Psoas muscle (tissue), 8 donors: ENCODE measurements around the gene ISG20L2. TPM values are rescaled to one million over a fixed set of nuclear protein-coding genes. Genes with fewer than 3 reads are reported as not detected.
A peak's percentile ranks its signal among the peaks of the same experiment; 100 is the strongest.
"Not testable (repeated sequence)": the region's sequence is repeated elsewhere in the genome, so short reads cannot be mapped to it uniquely, and the experiment has no call there.

Experiments used
- ATAC-seq, 4 donors: fragments of 200-7000 bp; cut with Tn5 transposase; one replicate each; pipeline ENCODE4 v1.9.1; 2020; ENCODE audit warnings: moderate library complexity in 3 of 4, mild to moderate bottlenecking in 2 of 4
- DNase-seq, 2 donors: peaks; one replicate each; pipeline ENCODE4 v3.0.0-alpha.2; 2020
- H3K27ac ChIP-seq: fragments of 200-600 bp; one replicate; pipeline ENCODE4 v1.8.0; 2022
- H3K27me3 ChIP-seq, 3 donors: fragments of 200-600 bp in 1 of 3; one replicate each; pipeline versions ENCODE4 v1.6.1 to v1.8.0; 2013 to 2022; ENCODE audit warnings: low read length in 2 of 3, mild to moderate bottlenecking in 2 of 3, moderate library complexity in 1 of 3; ENCODE audit not compliant: insufficient read depth in 3 of 3
- H3K36me3 ChIP-seq, 2 donors: fragments of 200-600 bp in 1 of 2; one replicate each; pipeline versions ENCODE4 v1.6.1 to v1.8.0; 2013 to 2022; ENCODE audit warnings: low read depth in 1 of 2, mild to moderate bottlenecking in 1 of 2, moderate library complexity in 1 of 2; ENCODE audit not compliant: insufficient read depth in 1 of 2
- H3K4me1 ChIP-seq: fragments of 200-600 bp; one replicate; pipeline ENCODE4 v1.8.0; 2022
- H3K4me3 ChIP-seq: fragments of 200-600 bp; one replicate; pipeline ENCODE4 v1.8.0; 2022; ENCODE audit warnings: mild to moderate bottlenecking
- H3K9me3 ChIP-seq: fragments of 200-600 bp; one replicate; pipeline ENCODE4 v1.8.0; 2022
- WGBS, 3 donors: extraction: QIAGEN DNeasy Blood & Tissue Kit; methylation state at CpG; one replicate each; pipeline versions ENCODE4 v1.1.6 to v1.1.7; 2013; 5-methylcytosine and 5-hydroxymethylcytosine counted together
- intact Hi-C, 2 donors: fragments of 100-400 bp; cut with DNase I; formaldehyde crosslinking; loops; one replicate each; pipeline versions ENCODE4 v1.11.0 to v1.14.2; 2022
- polyA plus RNA-seq, 3 donors: library from polyadenylated mRNA; stranded (reverse); fragments of 200-250 nt; gene quantifications; one replicate each; pipeline ENCODE4 v1.2.3, GENCODE V29; 2013
- total RNA-seq, 4 donors: library from RNA; stranded (reverse); fragmentation: NEBNext Ultra II Directional in 2 of 4; extraction: Animal tissue kit (Norgen Biotek cat#: 25700) in 2 of 4; gene quantifications; one replicate each; pipeline versions ENCODE4 v1.2.1 to v1.2.4, GENCODE V29; 2021 to 2023
- TF ChIP-seq, protein P1 (sequence below): fragments of 200-600 bp; IDR thresholded peaks from one replicate; pipeline ENCODE4 v1.8.0; 2022; ENCODE audit warnings: antibody characterized with exemption
- donor health status: healthy with polysubstance abuse.
- donor health status: DM: no; HTN: no; CAD: no; lungs with moderate emphysema.
- donor health status: Bipolar disorder and iron deficiency.
- donor health status: healthy.
- donor health status: DM: yes; HTN: yes; CAD: no.
- donor health status: DM: no; HTN: no; CAD: no.
- donor health status: DM: no; HTN: no; CAD: no.
- donor health status: DM: yes; HTN: yes; CAD: no.

The ISG20L2 gene
- total and polyA plus RNA-seq, 7 donors: 7.4 to 20.4 (median 18.2) TPM

DNA sequence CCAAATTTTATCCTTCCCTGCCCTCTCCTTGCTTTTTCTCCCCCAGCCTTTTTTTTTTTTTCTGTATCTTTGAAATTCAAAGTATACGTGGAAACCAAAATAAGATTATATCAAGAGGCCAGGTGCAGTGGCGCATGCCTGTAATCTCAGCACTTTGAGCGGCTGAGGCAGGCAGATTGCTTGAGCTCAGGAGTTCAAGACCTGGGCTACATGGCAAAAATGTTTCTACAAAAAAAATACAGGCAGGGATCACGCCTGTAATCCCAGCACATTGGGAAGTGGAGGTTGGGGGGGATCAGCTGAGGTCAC, 32.2 kb upstream of the ISG20L2 start:
- peaks cover 13% of the 10 kb centered on the region for H3K4me1 ChIP-seq
- WGBS, 3 donors: 56 to 70% (median 61%) methylated on average over 4 of the region's 4 CpGs
- ATAC-seq (peak in 1 of 4 donors; percentile 11), DNase-seq (no peak)
- H3K27me3 ChIP-seq: no peaks in the 10 kb centered on the region
- no peak overlapping the region for H3K4me3 ChIP-seq
- no peaks in the 10 kb centered on the region for H3K9me3 ChIP-seq
- intact Hi-C loops: no loop called here
- TF ChIP-seq, protein P1, sequence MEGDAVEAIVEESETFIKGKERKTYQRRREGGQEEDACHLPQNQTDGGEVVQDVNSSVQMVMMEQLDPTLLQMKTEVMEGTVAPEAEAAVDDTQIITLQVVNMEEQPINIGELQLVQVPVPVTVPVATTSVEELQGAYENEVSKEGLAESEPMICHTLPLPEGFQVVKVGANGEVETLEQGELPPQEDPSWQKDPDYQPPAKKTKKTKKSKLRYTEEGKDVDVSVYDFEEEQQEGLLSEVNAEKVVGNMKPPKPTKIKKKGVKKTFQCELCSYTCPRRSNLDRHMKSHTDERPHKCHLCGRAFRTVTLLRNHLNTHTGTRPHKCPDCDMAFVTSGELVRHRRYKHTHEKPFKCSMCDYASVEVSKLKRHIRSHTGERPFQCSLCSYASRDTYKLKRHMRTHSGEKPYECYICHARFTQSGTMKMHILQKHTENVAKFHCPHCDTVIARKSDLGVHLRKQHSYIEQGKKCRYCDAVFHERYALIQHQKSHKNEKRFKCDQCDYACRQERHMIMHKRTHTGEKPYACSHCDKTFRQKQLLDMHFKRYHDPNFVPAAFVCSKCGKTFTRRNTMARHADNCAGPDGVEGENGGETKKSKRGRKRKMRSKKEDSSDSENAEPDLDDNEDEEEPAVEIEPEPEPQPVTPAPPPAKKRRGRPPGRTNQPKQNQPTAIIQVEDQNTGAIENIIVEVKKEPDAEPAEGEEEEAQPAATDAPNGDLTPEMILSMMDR: no peak
- H3K36me3 ChIP-seq: no peaks in the 10 kb centered on the region
- peak overlapping the region; percentile 53 for H3K27ac ChIP-seq

DNA sequence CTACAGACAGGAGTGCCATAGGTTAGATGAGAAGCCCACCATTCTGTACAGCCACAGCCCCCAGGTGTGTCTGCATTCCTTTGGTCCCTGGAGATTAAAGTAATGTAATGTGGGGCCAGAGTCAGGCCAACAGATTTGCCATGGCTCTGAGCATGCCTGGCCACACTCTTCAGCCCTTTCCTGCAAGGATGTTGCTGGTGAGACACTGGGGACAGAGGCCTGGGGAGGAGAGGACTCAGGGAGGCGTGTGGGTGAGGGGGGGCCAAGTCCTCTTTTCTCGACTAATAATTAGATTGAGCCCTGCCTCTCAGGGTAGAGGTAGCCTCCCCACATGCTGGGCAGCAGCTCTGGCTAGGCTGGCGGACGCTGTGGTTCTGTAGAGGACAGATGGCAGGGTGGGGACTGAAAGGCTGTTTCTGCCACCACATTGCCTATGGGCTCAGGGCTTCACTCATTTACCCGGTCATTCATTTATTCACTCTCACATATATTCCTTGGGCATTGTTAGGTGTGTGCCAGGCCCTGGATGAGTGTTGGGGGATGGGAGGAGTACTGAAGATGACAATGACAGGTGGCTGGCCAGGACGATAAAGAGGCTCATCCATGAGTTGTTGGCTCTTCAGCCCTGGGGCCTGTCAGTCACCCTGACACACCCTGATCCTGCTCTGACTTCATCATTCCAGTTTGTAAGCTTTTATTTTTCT, 31.7 kb upstream of the ISG20L2 start:
- ATAC-seq (peak; percentile 82 to 92 (median 86)), DNase-seq (no peak)
- TF ChIP-seq, protein P1: no peak
- Histone ChIP-seq H3K4me3 (no peak overlapping the region), H3K27ac (peak overlapping the region; percentile 53), H3K4me1 (peaks cover 16% of the 10 kb centered on the region), H3K27me3 (no peaks in the 10 kb centered on the region), H3K36me3 (no peaks in the 10 kb centered on the region), H3K9me3 (no peaks in the 10 kb centered on the region)
- intact Hi-C loops: no loop called here
- 36 to 46% (median 39%) methylated on average over 6 of the region's 6 CpGs for WGBS, 3 donors

DNA sequence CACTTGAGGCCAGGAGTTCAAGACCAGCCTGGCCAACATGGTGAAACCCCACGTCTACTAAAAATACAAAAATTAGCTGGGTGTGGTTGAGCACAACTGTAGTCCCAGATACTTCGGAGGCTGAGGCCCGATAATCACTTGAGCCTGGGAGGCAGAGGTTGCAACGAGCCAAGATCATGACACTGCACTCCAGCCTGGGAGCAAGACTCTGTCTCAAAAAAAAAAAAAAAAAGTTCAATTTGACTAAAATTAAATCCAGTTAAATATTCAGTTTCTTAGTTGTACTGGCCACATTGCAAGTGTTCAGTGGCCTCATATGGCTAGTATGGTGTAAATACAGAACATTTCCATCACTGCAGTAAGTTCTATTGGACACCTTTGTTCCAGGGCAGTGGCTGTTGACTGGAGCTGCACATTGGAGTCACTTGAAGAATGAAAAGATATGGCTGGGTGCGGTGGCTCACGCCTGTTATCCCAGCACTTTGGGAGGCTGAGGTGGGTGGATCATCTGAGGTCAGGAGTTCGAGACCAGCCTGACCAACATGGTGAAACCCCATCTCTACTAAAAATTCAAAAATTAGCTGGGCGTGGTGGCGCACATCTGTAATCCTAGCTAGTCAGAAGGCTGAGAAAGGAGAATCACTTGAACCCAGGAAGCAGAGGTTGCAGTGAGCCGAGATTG, 29.1 kb upstream of the ISG20L2 start:
- WGBS, 3 donors: 81 to 93% (median 82%) methylated on average over 10 of the region's 10 CpGs
- intact Hi-C loops: not testable (repeated sequence)

DNA sequence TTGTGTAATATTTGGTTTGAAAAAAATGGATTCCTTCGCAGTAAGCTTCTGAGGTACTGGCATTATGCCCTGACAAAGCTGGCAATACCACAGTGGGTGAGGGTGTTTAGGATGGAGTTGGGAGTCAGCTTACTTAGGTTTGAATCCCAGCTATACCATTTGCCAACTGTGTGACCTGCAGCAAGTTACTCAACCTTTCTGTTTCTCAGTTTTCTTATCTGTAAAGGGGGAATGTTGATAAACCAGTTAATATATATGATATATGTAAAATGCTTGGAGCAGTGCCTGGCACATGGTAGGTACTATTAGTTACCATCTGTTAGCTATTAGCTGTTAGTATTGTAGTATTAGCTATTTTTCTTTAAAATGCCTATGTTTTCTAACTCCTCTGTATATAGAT, 27.8 kb upstream of the ISG20L2 start:
- H3K4me3 ChIP-seq: no peak overlapping the region
- peaks cover 39% of the 10 kb centered on the region for H3K4me1 ChIP-seq
- intact Hi-C loops: no loop called here
- H3K9me3 ChIP-seq: no peaks in the 10 kb centered on the region
- H3K27ac ChIP-seq: no peak overlapping the region
- TF ChIP-seq, protein P1: no peak
- WGBS, 3 donors: 94 to 97% (median 97%) methylated on average over 1 of the region's 1 CpG
- DNase-seq (no peak), ATAC-seq (no peak)
- H3K36me3 ChIP-seq: no peaks in the 10 kb centered on the region
- H3K27me3 ChIP-seq: no peaks in the 10 kb centered on the region

More for the DNA sequence above, 29.1 kb upstream of the ISG20L2 start:
- H3K4me3 ChIP-seq, H3K27ac ChIP-seq, H3K27me3 ChIP-seq, ATAC-seq, H3K36me3 ChIP-seq, H3K9me3 ChIP-seq, DNase-seq: not testable (repeated sequence)
- peaks cover 34% of the 10 kb centered on the region for H3K4me1 ChIP-seq

DNA sequence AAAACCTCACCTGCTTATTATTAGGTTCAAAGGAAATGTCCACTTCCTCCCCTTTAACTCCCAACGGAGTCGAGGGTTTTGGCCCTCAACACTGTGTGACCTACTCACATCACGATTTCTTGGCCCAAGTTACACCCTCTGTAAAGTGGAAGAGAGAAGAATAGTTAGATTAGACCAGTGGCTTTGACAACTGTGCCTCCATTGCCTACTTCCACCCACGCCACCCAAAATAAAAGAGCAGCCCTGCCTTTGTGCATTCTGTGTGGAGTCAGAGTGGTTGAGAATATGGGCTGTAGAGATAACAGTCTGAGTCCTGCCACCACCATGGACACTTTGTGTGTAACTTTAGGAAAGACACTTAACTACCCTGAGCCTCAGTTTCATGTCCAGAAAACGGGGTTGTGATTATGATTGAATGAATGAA, 27.0 kb upstream of the ISG20L2 start:
- 36 to 44% (median 37%) methylated on average over 5 of the region's 5 CpGs for WGBS, 3 donors
- H3K9me3 ChIP-seq: no peaks in the 10 kb centered on the region
- peaks cover 33% of the 10 kb centered on the region for H3K4me1 ChIP-seq
- TF ChIP-seq, protein P1: no peak
- ATAC-seq (no peak), DNase-seq (no peak)
- no peak overlapping the region for H3K4me3 ChIP-seq
- peak overlapping the region; percentile 36 for H3K27ac ChIP-seq
- intact Hi-C loops: no loop called here
- no peaks in the 10 kb centered on the region for H3K27me3 ChIP-seq
- H3K36me3 ChIP-seq: no peaks in the 10 kb centered on the region
